Fibroblast of skin of right quadriceps (primary cell): ENCODE results near the gene SLC16A9.
"Not testable (repeated sequence)": the region's sequence is repeated elsewhere in the genome, so short reads cannot be mapped to it uniquely, and the experiment has no call there.

Experiments
- DNase-seq: peaks from one replicate; pipeline ENCODE4 v3.0.0-alpha.2; 2013

Gene SLC16A9

DNA sequence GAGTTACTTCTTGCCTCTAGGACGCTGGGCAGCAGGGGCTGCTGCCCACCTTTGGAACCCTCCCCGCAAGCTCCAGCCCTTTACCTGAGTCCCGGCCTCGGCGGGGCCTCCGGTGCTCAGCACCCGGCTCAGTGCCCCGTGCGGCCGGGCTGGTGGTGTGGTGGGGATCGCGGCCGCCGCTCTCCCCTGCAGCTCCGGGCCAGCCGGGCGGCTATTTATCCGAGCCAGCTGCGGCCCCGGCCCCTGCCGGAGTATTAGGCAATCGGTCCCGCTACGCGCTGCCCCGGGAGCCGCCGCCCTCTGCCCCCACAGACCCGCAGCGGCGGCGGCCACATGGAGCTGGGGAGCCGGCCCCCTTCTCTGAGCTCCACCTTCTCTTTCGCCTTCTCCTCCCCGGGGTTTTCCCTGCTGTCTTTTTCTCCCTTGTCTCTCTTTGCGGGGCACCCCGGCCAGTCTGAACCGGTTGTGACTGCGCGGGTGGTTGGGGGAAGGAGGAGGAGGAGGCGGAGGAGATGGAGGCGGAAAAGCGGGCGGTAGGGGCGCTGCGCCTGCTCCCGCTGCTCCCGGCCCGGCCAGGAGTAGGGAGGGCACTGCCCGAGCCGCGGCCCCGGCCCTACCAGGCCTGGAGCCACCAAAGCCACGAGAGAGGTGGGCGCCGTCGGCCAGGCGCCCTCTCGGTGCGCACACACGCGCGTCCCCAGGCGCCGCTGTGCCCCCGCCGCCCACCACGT, at the start of gene SLC16A9:
TSS of gene SLC16A9 (minus strand) at position 456 of the 731 bp plus-strand sequence. CDS start 25,559 bp downstream, outside the sequence.
- DNase-seq, result peak; percentile 56

GRCh38 chr10:59757966-59758365, 48.3 kb upstream of the SLC16A9 start:
- peak; percentile 39 for DNase-seq

- DNase-seq, result no peak
These were observed 45.3 kb upstream of the SLC16A9 start for GRCh38 chr10:59754951-59755350.

- DNase-seq, result no peak
These were observed 43.6 kb upstream of the SLC16A9 start, which contains the start of gene MRLN for GRCh38 chr10:59753267-59753666. Gene MRLN (minus strand): TSS chr10:59753455.

DNA sequence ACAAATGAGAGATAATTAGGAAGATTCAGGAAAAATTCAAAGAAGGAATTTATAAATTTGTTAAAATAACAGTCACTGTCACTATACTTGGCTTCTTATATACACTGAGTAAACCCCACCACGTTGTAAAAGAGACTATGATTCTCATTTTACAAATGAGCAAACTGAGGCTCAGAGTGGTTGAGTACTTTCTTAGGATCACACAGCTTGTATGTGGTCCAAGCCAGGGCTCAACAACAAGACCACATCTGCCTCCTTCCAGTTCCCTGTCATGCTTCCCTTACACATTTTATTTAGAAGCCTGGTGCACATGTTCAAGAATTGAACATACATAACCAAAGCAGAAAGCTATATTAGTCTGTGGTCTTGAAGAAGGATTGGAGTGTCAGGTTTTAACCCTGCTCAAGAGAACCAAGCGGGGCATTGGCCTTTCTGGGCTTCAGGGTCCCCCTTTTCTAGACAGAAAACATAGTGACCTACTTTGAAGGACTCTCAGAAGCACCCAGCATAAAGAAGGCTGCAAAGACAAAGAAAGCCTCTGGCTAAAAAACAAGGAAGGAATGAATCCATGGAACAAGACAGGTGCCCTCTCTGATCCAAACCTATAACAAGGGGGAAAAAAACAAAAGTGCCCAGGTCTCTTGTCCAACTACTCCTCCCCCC, 42.8 kb upstream of the SLC16A9 start:
- DNase-seq, result no peak

- DNase-seq, result no peak
These were observed 40.7 kb upstream of the SLC16A9 start for GRCh38 chr10:59750155-59750945.

GRCh38 chr10:59748834-59749233, 39.2 kb upstream of the SLC16A9 start:
- DNase-seq, result no peak

- DNase-seq, result no peak
These were observed 35.6 kb upstream of the SLC16A9 start for GRCh38 chr10:59745163-59745650.

DNA sequence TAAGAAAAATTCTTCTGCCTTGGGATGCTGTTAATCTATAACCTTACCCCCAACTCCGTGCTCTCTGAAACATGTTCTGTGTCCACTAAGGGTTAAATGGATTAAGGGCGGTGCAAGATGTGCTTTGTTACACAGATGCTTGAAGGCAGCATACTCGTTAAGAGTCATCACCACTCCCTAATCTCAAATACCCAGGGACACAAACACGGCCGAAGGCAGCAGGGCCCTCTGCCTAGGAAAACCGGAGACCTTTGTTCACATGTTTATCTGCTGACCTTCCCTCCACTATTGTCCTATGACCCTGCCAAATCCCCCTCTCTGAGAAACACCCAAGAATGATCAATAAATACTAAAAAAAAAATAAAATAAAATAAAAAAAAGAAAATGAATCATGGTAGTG, 35.1 kb upstream of the SLC16A9 start:
- not testable (repeated sequence) for DNase-seq

GRCh38 chr10:59744156-59744555, 34.5 kb upstream of the SLC16A9 start:
- DNase-seq, result not testable (repeated sequence)

- DNase-seq, result no peak
These were observed 31.9 kb upstream of the SLC16A9 start for GRCh38 chr10:59741583-59741982.

DNA sequence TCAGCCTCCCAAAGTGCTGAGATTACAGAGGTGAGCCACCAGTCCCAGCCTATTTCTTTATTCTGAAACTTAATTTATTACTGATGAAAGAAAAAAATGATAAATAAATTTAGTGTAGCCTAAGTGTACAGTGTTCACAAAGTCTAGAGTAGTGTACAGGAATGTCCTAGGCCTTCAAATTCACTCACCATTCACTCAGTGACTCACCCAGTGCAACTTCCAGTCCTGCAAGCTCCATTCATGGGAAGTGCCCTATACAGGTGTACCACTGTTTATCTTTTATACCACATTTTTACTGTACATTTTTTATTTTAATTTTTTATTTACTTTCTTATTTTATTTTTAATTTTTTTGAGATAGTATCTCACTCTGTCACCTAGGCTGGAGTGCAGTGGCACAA, 31.4 kb upstream of the SLC16A9 start:
- DNase-seq, result no peak

DNA sequence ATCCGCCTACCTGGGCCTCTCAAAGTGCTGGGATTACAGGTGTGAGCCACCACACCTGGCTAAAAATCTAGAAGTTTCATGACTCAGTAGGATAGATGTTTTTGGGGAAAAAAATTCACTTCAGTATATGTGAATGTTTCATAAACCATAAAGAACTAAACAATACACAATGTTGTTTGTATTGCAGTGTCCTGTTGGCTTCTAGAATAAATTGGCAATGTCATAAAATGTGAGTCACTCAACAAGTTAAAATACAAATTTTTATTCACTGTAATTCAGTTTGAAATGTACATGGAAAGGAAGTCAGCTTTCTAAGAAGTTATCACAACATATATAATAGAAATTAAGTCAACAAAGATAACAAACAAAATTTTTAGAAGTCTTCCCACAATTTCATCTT, 27.1 kb upstream of the SLC16A9 start:
- no peak for DNase-seq

- no peak for DNase-seq
These were observed 25.6 kb upstream of the SLC16A9 start for GRCh38 chr10:59735296-59735695.

DNA sequence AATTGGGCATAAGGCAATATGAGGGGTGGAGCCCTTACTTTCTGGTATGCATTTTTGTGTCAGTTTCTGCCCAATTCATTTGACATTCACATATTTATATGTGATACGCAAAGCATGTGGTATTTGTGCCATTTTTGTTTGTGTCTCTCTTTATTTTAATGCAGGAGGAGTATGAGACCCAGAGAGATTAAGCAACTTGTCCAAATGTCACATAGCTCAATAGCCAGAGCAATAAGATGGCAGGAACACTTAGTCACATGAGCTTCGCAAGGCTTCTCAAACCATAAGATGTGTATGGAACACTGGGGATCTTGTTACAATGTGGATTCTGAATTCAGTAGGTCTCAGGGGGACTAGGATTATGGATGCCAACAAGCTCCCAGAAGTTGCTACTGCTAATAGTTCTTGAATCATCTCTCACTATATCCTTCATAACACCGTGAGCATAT, 24.4 kb upstream of the SLC16A9 start:
- no peak for DNase-seq

DNA sequence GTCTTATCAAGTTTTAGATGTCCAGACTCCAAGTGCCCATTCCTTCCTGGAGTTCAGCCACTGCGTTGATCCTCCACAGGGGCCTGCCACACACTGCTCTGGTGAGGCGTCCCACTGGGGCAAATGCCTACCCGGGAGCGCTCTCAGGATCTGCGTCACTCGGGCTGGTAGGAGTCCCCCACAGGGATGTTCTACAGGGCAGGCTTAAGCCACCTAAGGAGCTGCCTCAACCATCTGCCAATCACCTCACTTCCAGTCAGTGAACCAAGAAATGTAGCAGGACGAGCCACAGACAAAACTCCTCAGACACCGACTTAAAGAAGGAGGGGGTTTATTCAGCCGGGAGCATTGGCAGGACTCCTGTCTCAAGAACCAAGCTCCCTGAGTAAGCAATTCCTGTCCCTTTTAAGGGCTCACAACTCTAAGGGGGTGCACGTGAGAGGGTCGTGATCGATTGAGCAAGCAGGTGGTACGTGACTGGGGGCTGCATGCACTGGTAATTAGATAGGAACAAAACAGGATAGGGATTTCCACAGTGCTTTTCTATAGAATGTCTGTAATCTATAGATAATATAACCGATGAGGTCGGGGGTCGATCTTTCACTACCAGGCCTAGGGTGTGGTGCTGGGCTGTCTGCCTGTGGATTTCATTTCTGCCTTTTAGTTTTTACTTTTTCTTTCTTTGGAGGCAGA, 23.8 kb upstream of the SLC16A9 start:
- not testable (repeated sequence) for DNase-seq

- not testable (repeated sequence) for DNase-seq
These were observed 23.2 kb upstream of the SLC16A9 start for GRCh38 chr10:59732849-59733248.

- DNase-seq, result not testable (repeated sequence)
These were observed 19.5 kb upstream of the SLC16A9 start for GRCh38 chr10:59729167-59729566.

- no peak for DNase-seq
These were observed 14.7 kb upstream of the SLC16A9 start for GRCh38 chr10:59724098-59724938.

GRCh38 chr10:59720377-59720776, 10.7 kb upstream of the SLC16A9 start:
- DNase-seq, result no peak

- DNase-seq, result no peak
These were observed 9.7 kb upstream of the SLC16A9 start for GRCh38 chr10:59719374-59719773.

- DNase-seq, result no peak
These were observed 8.6 kb upstream of the SLC16A9 start for GRCh38 chr10:59718257-59718656.
